ENCODE results near the gene XAB2. TPM values are rescaled to one million over a fixed set of nuclear protein-coding genes. Genes with fewer than 3 reads are reported as not detected.

XAB2 gene
- total RNA-seq, 2 donors from 2014 or later: 34.5 to 36.3 TPM

DNA sequence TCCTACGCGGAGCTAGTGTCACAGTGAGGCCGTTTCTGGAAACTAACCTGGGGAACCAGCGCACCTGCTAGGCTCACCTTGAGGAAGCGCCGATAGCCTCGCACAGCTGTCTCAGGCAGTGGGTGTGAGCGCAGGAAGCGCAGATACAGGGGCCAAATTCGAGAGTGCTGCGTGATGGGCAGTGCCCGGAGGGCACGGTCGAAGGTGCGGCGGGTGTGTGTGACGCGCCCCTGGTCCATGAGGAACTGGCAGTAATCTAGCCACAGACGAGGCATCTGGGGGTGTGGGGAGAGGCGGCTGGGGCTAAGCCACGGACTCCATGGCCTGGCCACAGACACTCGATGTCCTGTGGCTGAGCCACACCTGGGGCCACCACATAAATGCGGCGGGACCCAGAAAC, 2.2 kb downstream of the XAB2 start:
- Histone ChIP-seq H3K27me3 (no peaks in the 10 kb centered on the region), H3K4me1 (peaks cover 31% of the 10 kb centered on the region), H3K27ac (no peak overlapping the region), H3K9me3 (no peaks in the 10 kb centered on the region), H3K36me3 (replicated peaks in 1 of 2; ENCODE audit: insufficient read depth in 1 of 2, low read depth in 2 of 2) (peaks cover 6 to 18% of the 10 kb centered on the region in 2 donors), H3K4me3 (no peak overlapping the region)
- ATAC-seq: no peak
- WGBS, 2 donors: 76 to 90% methylated on average over 11 to 24 of the region's 24 CpGs
- no peak for DNase-seq
- no peak for TF ChIP-seq POLR2A (IDR thresholded peaks at IDR 0.05)
- TF ChIP-seq, protein P1, sequence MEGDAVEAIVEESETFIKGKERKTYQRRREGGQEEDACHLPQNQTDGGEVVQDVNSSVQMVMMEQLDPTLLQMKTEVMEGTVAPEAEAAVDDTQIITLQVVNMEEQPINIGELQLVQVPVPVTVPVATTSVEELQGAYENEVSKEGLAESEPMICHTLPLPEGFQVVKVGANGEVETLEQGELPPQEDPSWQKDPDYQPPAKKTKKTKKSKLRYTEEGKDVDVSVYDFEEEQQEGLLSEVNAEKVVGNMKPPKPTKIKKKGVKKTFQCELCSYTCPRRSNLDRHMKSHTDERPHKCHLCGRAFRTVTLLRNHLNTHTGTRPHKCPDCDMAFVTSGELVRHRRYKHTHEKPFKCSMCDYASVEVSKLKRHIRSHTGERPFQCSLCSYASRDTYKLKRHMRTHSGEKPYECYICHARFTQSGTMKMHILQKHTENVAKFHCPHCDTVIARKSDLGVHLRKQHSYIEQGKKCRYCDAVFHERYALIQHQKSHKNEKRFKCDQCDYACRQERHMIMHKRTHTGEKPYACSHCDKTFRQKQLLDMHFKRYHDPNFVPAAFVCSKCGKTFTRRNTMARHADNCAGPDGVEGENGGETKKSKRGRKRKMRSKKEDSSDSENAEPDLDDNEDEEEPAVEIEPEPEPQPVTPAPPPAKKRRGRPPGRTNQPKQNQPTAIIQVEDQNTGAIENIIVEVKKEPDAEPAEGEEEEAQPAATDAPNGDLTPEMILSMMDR (IDR thresholded peaks at IDR 0.05): no peak
- intact Hi-C loops (cut with DNase I): no loop called here

- Histone ChIP-seq H3K4me1 (peaks cover 29% of the 10 kb centered on the region), H3K27me3 (no peaks in the 10 kb centered on the region), H3K4me3 (no peak overlapping the region), H3K9me3 (no peaks in the 10 kb centered on the region), H3K27ac (no peak overlapping the region), H3K36me3 (replicated peaks in 1 of 2; ENCODE audit: insufficient read depth in 1 of 2, low read depth in 2 of 2) (peaks cover 9 to 30% of the 10 kb centered on the region in 2 donors)
- intact Hi-C loops (cut with DNase I): no loop called here
- peak in 1 of 4 donors; percentile 8 for DNase-seq
- no peak for ATAC-seq
- WGBS, 2 donors: 91 to 97% methylated on average over 6 to 31 of the region's 34 CpGs
- TF ChIP-seq, protein P1 (IDR thresholded peaks at IDR 0.05): no peak
- TF ChIP-seq POLR2A (IDR thresholded peaks at IDR 0.05): no peak
These were observed 3.5 kb downstream of the XAB2 start for GRCh38 chr19:7625763-7626372.

DNA sequence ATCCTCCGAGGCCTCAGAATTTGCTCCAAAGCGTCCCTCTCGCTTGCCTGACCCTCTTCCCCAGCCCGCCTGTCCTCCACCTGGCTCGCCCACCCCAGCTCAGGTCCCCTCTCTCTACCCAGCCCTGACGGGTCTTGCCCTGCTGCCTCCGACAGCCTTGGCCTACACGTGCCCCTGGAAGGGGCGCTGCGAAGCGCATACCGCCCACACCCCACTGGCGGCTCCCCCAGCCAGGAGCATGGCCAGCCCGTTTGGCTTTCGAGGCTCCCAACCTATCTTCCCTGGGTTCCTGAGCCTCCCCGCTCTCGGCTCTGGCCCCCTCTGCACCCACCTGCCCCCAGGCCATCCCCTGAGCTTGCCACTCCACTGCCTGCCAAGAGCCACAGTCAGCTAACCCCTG, 4.5 kb downstream of the XAB2 start:
- intact Hi-C loops (cut with DNase I): no loop called here
- H3K27me3 ChIP-seq: no peaks in the 10 kb centered on the region
- H3K27ac ChIP-seq: no peak overlapping the region
- peaks cover 9 to 32% of the 10 kb centered on the region in 2 donors for H3K36me3 ChIP-seq (replicated peaks in 1 of 2; ENCODE audit: insufficient read depth in 1 of 2, low read depth in 2 of 2)
- no peak for DNase-seq
- no peak overlapping the region for H3K4me3 ChIP-seq
- no peak for ATAC-seq
- WGBS, 2 donors: 89 to 90% methylated on average over 11 to 17 of the region's 17 CpGs
- TF ChIP-seq, protein P1 (IDR thresholded peaks at IDR 0.05): no peak
- no peak for TF ChIP-seq POLR2A (IDR thresholded peaks at IDR 0.05)
- H3K4me1 ChIP-seq: peaks cover 28% of the 10 kb centered on the region
- H3K9me3 ChIP-seq: no peaks in the 10 kb centered on the region

DNA sequence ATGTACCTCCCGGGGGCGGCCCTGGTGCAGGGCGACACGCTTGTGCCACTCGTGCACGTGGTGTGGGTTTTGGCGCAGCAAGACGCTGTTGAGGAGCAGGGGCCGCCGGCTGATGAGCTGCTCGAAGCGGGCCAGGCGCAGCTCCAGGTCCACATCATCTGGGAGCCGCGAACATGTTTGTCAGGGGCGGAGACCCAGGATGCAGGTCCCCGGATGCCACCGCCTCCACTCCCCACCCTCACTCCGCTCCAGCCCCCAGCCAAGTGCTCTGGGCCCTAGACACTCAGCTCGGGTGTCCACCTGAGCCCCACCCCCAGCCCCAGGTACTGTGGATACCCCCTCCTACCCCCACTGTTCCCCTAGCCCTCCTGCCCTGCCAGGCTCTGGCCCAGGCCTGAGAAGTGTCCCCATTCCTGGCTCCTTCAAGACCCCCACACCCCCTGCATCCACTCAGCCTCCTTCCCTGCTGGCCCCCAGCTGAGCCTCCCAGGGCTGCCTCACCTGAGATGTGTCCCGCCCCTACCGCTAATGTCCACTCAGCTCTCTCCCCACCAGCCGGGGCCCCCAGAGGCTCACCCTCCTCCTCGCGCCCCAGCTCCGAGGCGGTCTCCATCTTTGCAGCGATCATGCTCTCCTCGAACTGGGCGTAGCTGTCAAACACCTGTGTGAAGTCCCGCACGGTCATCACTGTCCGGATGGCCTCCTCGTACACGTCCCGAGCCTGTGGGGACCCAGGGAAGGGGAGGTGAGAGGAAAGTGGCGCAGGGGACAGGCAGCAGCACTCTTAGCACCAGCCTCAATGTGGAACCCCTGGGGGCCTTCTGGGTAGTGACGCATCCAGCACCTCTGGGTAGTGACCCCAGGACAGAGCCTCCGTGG, 5.4 kb downstream of the XAB2 start:
- TF ChIP-seq, protein P1 (IDR thresholded peaks at IDR 0.05): no peak
- TF ChIP-seq POLR2A (IDR thresholded peaks at IDR 0.05): no peak
- Histone ChIP-seq H3K36me3 (replicated peaks in 1 of 2; ENCODE audit: insufficient read depth in 1 of 2, low read depth in 2 of 2) (peaks cover 9 to 32% of the 10 kb centered on the region in 2 donors), H3K9me3 (no peaks in the 10 kb centered on the region), H3K27me3 (no peaks in the 10 kb centered on the region), H3K4me1 (peaks cover 34% of the 10 kb centered on the region), H3K4me3 (no peak overlapping the region), H3K27ac (no peak overlapping the region)
- WGBS, 2 donors: 86 to 90% methylated on average over 13 to 39 of the region's 39 CpGs
- no peak for ATAC-seq
- peak in 1 of 4 donors; percentile 13 for DNase-seq
- intact Hi-C loops (cut with DNase I): no loop called here
